Left ventricle myocardium superior (tissue), 1 donor: ENCODE data around the gene CYP4F3. TPM values are rescaled to one million over a fixed set of nuclear protein-coding genes. Genes with fewer than 3 reads are reported as not detected.
"Not testable (repeated sequence)": the region's sequence is repeated elsewhere in the genome, so short reads cannot be mapped to it uniquely, and the experiment has no call there.

ENCODE experiments used
- ATAC-seq: fragments of 200-7000 bp; cut with Tn5 transposase; one replicate; pipeline ENCODE4 v1.9.1; 2020; ENCODE audit warnings: mild to moderate bottlenecking, moderate library complexity
- DNase-seq: peaks from one replicate; pipeline ENCODE4 v3.0.0-alpha.2; 2020
- intact Hi-C: fragments of 100-400 bp; cut with micrococcal nuclease; formaldehyde crosslinking; loops from one replicate; pipeline ENCODE4 v1.11.0; 2022
- total RNA-seq: library from RNA; stranded (reverse); fragmentation: NEBNext Ultra II Directional; extraction: Animal tissue kit (Norgen Biotek cat#: 25700); gene quantifications from one replicate; pipeline ENCODE4 v1.2.1, GENCODE V29; 2021
- donor health status: DM: no; HTN: yes; CAD: no; lungs with severe emphysema.

Gene CYP4F3
- total RNA-seq, 1 donor from 2014 or later = 0.79 TPM

DNA sequence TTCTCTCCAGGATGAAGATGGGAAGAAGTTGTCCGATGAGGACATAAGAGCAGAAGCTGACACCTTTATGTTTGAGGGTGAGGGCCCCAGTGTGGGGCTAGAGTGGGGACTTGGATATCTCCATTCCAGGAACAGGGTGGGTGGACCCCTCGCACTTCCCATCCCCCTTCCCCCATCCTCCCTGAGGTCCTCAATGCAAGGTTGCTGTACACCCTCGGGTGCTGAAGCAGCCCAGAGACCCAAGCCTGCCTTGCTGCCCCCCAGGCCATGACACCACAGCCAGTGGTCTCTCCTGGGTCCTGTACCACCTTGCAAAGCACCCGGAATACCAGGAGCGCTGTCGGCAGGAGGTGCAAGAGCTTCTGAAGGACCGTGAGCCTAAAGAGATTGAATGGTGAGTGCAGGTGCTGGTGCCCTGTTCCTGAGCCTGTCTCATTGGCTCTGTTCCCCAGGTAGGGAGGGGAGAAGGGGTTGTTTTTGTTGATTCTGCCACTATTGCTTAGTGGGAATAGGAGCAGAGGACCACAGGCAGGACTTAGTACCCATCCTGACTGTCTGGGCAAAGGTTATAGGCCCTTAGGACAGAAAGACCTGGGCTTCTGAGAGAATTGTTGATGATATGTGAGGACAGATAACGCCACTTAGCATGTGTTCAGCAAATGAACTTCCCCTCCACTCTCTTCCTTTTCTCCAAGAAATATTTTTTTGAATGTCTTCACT is 12.0 kb downstream of the CYP4F3 start:
- ATAC-seq = no peak
- intact Hi-C loops = no loop called here

DNA sequence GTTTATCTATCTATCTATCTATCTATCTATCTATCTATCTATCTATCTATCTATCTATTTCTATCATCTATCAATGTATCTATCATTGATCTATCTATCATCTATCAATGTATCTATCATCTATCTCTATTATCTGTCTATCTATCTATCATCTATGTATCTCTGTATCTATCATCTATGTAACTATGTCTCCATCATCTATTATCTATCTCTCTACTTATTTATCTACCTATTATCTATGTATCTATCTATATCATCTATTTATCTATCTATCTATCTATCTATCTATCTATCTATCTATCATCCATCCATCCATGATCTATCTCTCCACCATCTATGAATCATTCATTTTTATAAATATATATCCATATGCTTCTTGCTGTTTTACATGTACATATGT is 15.8 kb downstream of the CYP4F3 start:
- DNase-seq (no peak), ATAC-seq (no peak)
- intact Hi-C loops = no loop called here

More for the DNA sequence above, 12.0 kb downstream of the CYP4F3 start:
- DNase-seq = no peak

DNA sequence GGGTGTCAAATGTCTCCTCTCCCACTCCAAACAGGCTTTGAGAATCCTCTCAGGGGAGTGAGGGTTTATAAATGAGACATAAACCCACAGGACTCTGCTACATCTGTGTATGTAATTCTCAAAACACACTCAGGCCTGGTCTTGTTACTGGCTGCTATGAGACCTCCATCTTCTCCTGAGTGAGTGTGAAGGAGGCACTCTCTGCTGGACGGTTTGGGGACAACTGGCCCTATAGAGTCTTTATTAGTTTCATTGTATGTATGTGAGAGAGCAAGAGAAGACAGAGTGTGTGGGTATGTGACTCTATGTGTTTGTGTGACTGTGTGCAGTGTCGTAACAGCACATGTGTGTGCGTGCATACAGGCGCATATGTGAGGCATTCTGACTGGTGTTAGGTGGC is 22.6 kb downstream of the CYP4F3 start:
- intact Hi-C loops = no loop called here
- ATAC-seq = no peak
- DNase-seq = no peak

DNA sequence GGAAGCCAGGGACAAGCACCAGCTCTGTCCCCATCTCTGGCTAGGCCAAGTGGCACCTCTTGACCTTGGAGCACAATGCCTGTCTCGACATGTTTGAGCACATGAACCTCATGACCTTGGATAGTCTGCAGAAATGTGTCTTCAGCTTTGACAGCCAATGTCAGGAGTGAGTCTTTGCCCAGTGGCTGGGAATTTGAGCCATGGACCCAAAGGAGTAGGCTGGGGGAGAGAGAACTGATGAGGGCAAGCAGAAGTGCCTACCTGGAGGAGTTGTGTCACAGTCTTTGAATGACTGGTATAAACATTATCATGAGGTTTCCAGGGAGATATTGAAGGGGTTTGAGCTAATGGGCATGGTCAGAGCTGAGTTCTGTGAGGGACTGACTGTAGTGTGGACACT is 25.5 kb downstream of the CYP4F3 start:
- no peak for DNase-seq
- intact Hi-C loops = no loop called here

DNA sequence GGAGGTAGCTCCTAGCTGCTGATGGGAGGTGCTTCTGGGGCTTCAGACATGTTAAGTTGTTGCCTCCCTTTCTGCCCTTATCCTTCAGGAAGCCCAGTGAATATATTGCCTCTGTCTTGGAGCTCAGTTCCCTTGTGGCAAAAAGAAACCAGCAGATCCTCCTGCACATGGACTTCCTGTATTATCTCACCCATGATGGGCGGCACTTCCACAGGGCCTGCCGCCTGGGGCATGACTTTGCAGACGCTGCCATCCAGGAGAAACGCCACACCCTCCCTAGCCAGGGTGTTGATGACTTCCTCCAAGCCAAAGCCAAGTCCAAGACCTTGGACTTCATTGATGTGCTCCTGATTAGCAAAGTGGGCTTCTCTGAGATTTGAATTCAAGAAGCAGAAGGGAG is 26.2 kb downstream of the CYP4F3 start:
- intact Hi-C loops = no loop called here
- ATAC-seq (no peak), DNase-seq (no peak)

More for the DNA sequence above, 25.5 kb downstream of the CYP4F3 start:
- no peak for ATAC-seq

DNA sequence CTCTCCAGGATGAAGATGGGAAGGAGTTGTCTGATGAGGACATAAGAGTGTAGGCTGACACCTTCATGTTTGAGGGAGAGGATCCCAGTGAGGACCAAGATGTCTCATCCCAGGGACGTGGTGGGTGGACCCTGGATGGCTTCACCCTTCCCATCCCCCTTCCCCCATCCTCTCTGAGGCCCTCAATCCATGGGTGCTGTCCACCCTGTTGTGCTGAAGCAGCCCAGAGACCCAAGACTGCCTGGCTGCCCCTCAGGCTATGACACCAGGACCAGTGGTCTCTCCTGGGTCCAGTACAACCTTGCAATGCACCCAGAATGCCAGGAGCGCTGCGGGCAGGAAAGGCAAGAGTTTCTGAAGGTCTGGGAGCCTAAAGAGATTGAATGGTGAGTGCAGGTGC is 28.7 kb downstream of the CYP4F3 start:
- ATAC-seq = no peak
- DNase-seq = no peak
- intact Hi-C loops = no loop called here

DNA sequence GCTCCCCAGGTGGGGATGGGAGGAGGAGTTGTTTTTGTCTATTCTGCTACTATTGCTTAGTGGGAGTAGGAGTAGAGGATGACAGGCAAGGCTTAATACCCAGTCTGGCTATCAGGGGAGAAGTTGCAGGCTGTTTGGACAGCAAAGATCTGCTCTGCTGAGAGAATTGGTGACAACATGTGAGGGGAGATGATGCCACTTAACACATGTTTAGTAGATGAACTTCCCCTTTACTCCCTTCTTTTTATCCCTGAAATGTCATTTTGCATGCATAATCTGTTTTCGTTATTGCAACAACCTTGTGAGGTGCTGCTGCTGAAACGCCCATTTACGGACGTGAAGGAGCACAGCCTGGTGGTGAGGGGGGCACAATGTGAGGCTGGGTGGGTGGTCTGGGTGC is 29.2 kb downstream of the CYP4F3 start:
- DNase-seq (no peak), ATAC-seq (no peak)
- intact Hi-C loops = no loop called here

DNA sequence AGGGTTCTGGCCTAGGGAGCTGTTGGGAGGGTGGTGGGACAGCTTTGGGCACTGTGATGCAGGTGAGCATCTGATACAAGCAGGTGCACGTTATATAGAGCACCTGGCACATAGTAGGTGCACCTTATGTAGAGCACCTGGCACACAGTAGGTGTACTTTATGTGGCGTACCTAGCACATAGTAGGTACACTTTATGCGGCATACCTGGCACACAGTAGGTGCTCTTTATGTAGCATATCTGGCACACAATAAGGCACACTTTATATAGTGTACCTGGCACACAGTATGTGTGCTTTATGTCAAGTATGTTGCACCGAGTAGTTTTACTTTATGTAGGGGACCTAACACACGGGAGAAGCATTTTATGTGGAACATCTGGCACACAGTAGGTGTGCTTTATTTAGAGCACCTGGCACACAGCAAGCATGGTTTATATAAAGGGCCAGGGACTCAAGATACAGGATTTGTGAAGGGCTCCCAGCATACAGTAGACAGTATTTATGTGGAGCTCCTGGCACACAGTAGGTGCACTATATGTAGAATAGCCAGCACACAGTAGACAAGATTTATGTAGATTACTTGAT is 30.6 kb downstream of the CYP4F3 start:
- DNase-seq (no peak), ATAC-seq (no peak)
- intact Hi-C loops = no loop called here

DNA sequence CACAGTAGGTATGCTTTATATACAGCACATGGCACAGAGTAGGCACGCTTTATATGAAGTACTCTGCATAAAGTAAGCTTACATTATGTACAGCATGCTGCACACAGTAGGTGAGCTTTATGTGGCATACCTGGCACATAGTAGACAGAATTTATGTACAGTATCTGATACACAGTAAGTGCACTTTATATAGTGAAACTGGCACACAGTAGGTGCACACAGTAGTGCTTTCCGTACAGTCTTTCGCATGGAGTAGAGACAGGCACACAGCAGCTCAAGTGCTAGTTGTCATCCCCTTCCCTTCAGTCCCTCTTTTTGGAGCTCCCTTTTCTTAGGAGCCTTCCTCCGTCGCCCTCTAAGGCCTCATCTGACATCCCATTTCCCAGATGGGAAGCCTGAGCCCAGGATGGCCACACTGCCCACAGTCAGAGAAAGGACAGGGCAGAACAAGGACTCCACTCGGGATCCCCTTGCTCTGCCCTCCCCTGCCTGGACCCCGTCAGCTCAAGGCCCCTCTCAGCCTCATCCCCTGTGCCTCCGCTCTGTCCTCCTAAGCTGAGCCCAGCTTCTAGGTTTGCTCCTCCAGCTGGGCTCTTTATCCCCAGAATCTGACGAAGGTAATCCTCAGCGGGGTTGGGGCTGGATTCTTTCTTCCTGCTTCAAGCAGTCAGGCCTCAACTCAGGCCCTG is 31.3 kb downstream of the CYP4F3 start:
- ATAC-seq (no peak), DNase-seq (no peak)
- intact Hi-C loops = no loop called here

DNA sequence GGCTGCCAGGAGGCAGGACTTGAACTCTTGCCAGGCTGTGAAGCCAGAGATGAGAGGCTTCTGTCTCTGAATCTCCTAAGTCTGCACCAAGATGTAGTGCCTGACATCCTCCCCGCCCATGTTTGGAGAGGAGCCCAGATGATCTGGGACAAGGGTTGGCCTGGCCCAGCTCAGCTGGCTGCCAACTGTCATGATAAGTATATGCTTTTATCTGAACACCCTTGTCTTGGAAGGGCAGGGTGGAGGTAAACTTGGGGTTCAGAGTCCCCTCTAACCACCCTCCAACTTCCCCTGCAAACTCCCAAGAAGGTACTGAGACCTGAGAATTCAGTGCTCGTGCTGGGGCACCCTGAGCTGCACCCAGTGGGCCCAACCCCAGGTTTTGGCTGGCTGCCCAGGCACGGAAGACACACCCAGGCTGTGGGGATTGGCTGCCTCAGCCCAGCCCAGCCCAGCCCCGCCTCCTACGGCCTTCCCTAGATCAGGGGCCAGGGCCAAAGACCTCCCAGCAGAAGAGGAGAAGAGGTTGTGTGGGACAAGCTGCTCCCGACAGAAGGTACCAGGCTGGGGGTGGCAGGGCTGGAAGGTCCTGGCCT is 32.0 kb downstream of the CYP4F3 start, which contains the start of gene CYP4F12:
Gene CYP4F12, plus strand, starts transcription at position 508 of the 596 bp plus-strand sequence. CDS start 443 bp downstream, outside the sequence.
- intact Hi-C loops = no loop called here
- DNase-seq = peak; percentile 90
- ATAC-seq = peak; percentile 97

DNA sequence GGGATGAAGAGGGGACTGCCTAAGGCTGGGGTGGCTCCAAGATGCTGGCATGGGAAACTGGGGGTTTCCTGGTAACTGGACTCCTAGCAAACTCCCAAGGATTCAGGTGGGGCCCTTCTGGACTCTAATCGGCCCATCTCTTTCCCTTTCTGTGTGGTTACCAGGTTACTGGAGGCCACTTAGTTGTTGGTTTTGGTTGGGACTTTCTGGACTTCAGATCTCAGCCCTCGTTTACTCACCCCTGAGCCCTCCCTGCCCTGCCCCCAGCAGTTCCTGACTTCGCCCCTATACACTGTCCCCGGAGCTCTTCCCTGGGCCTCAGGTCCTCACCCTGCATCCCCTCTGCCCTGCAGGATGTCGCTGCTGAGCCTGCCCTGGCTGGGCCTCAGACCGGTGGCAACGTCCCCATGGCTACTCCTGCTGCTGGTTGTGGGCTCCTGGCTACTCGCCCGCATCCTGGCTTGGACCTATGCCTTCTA is 32.5 kb downstream of the CYP4F3 start:
- DNase-seq (no peak), ATAC-seq (peak; percentile 19)
- intact Hi-C loops = no loop called here

DNA sequence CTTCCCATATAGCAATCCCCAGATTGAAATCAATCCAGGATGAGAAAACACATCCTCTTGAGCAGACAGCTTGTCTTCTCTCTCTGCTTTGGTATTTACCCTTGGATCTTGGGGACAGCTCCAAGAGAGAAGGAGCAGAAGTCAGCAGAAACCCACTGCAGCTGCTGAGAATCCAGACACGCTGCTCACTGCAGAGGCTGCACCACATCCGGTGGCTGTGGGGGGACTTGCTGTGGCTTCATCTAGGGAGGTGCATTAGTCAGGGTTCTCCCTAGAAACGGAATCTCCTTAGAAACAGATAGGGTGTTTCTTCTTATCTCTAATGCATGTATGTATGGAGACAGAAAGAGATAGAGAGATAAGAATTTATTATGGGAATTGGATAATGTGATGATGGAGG is 34.9 kb downstream of the CYP4F3 start:
- intact Hi-C loops = no loop called here
- DNase-seq = no peak
- no peak for ATAC-seq

DNA sequence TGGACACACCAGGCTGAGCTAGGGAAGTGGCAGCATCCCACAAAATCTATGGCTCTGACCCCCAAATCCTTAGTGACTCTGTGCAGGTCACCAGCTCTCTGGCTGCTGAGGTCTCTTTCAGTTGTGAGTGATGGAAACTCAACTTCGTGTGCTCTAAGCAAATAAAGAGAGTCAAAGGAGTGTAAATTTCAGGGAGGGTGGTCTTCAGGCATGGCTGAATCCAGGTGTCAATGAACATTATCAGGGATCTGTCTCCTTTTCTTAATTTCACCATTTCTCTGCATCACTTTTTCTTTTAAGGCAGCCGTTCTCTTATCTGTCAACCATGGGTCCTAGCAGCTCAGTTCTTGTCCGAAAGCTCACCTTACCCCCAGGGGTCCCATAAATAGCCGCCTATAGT is 38.4 kb downstream of the CYP4F3 start:
- ATAC-seq = no peak
- DNase-seq = no peak
- intact Hi-C loops = no loop called here

DNA sequence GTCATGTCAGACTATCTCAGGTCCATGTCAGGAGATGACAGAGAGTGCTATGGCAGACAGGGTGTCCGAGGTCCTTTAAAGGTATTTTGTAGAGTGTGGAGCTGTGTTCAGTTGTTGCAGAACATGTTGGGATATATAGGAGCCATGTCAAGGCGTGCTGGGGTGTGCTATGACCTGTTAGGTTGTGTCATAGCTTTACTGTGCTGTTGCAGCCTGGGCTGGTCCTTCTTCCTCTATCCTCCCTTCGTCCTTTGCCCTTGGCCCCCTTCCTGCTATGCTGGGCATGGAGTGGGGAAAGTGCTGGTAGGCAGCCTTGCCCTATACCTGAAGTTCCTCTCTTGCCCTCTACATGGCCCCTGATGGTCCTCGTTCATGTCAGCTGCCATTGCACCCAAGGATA is 39.2 kb downstream of the CYP4F3 start:
- intact Hi-C loops, DNase-seq, ATAC-seq: not testable (repeated sequence)

DNA sequence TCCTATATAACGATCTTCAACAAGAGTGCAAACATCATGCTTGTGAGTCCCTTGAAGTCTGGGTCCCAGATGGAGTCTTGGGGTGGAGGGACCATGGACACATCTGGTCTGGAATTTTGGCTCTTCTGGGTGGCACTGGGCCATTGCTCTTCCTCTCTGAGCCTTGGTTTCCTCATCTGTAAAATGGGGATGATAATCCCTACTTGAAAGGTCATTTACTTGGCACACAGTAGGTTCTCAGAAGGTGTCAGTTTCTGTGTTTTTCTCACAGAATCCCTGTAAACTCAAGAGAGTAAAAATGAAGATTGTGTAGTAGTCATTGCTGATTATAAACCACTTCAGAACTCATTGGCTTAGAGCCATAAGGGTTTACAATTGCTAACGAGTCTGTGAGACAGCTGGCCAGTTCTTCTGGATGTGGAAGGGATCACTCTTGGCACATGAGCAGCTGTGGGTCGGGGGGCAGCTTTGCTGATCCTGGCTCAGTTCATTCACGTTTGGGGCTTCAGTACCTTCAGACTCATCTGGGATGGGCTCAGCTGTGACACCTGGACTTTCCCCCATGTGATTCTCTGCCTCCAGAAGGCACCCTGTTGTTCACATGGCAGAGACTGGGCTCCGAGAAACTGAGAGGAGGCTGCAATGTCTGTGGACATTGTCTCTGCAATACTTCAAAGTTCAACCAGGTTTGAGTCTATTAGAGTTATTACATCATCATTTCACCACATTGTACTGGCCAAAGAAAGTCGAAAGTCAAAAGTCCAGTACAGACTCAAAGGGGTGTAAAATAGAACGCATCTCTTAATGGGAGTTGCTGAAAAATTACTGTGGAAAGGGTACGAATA is 40.0 kb downstream of the CYP4F3 start:
- intact Hi-C loops = no loop called here
- ATAC-seq (no peak), DNase-seq (no peak)

DNA sequence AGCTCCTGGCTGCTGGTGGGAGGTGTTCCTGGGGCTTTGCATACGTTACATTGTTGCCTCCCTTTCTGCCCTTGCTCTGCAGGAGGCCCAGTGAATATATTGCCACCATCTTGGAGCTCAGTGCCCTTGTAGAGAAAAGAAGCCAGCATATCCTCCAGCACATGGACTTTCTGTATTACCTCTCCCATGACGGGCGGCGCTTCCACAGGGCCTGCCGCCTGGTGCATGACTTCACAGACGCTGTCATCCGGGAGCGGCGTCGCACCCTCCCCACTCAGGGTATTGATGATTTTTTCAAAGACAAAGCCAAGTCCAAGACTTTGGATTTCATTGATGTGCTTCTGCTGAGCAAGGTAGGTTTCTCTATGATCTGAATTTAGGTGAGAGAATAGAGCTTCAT is 42.7 kb downstream of the CYP4F3 start:
- DNase-seq (no peak), ATAC-seq (no peak)
- intact Hi-C loops = no loop called here

DNA sequence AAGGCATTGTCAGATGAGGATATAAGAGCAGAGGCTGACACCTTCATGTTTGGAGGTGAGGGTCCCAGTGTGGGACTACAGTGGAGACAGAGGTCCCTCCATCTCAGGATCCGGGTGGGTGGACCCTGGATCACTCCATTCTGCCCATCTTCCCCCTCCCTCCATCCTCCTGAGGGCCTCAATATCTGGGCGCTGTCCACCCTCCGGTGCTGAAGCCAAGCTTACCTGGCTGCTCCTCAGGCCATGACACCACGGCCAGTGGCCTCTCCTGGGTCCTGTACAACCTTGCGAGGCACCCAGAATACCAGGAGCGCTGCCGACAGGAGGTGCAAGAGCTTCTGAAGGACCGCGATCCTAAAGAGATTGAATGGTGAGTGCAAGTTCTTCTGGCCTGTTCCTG is 44.1 kb downstream of the CYP4F3 start:
- intact Hi-C loops = no loop called here
- no peak for DNase-seq
- no peak for ATAC-seq

DNA sequence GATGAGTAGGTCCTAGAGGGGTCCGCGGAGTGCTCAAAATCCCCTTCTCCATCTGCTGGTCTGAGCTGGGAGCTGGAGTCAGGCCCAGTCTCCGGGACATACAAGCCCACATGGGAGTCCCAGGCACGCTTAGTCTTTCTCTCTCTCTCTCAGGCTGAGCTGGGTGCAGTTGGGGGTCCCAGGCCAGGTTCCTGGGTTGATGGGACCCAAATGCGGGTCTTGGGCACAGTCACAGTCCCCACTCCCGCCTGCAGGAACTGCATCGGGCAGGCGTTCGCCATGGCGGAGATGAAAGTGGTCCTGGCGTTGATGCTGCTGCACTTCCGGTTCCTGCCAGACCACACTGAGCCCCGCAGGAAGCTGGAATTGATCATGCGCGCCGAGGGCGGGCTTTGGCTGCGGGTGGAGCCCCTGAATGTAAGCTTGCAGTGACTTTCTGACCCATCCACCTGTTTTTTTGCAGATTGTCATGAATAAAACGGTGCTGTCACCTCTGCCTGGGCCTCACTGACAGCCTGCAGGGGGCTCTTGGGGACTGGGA is 56.0 kb downstream of the CYP4F3 start:
- ATAC-seq (no peak), DNase-seq (no peak)
- intact Hi-C loops = no loop called here
